Peyer's patch (tissue), 4 donors: Measurements from ENCODE around the gene RNF166.

Experiments
- CTCF ChIP-seq, 6 experiments: fragments of 450-650 bp in 4 of 6; fragments of 200-600 bp in 2 of 6; sonication (generic) in 1 of 6; IDR thresholded peaks; one replicate each; pipeline ENCODE4 v1.5.1; 2017 to 2019; ENCODE audit warnings: antibody characterized with exemption in 6 of 6, mild to moderate bottlenecking in 3 of 6, moderate library complexity in 1 of 6
- POLR2A ChIP-seq, 2 donors: fragments of 450-650 bp; IDR thresholded peaks; one replicate each; pipeline ENCODE4 v1.5.1; 2017; ENCODE audit warnings: antibody characterized with exemption in 2 of 2, mild to moderate bottlenecking in 2 of 2, moderate library complexity in 2 of 2

GRCh38 chr16:88710556-88710955 lies 4.3 kb upstream of the RNF166 start:
- TF ChIP-seq CTCF (IDR thresholded peaks at IDR 0.05) (no peak), POLR2A (IDR thresholded peaks at IDR 0.05) (no peak)
